HG02938 (cell line): ENCODE results near the gene CCL7.

Experiments used
- ATAC-seq: cut with Tn5 transposase; IDR thresholded peaks from one replicate; pipeline ENCODE4 v1.9.1; 2021; ENCODE audit warnings: mild to moderate bottlenecking, moderate library complexity; ENCODE audit not compliant: unreplicated experiment

Gene CCL7

GRCh38 chr17:34285286-34285792 lies 15.3 kb downstream of the CCL7 start, which contains the start of gene CCL11:
Gene CCL11, plus strand, starts transcription at chr17:34285742. Its CDS starts 67 bp downstream, at chr17:34285809.
- no peak for ATAC-seq

GRCh38 chr17:34287875-34288274 lies 17.9 kb downstream of the CCL7 start:
- ATAC-seq: no peak

- ATAC-seq: no peak
Observed at GRCh38 chr17:34290586-34290985, 20.6 kb downstream of the CCL7 start.

GRCh38 chr17:34291721-34292348 lies 21.8 kb downstream of the CCL7 start:
- no peak for ATAC-seq

GRCh38 chr17:34299027-34299426 lies 29.0 kb downstream of the CCL7 start:
- no peak for ATAC-seq

- ATAC-seq: no peak
Observed at GRCh38 chr17:34299956-34300577, 30.0 kb downstream of the CCL7 start.

- ATAC-seq: no peak
Observed at GRCh38 chr17:34300652-34301370, 30.8 kb downstream of the CCL7 start.

- no peak for ATAC-seq
Observed at GRCh38 chr17:34301986-34302385, 32.0 kb downstream of the CCL7 start.

- no peak for ATAC-seq
Observed at GRCh38 chr17:34302636-34303035, 32.6 kb downstream of the CCL7 start.

- no peak for ATAC-seq
Observed at GRCh38 chr17:34303606-34304005, 33.6 kb downstream of the CCL7 start.

GRCh38 chr17:34305061-34305460 lies 35.0 kb downstream of the CCL7 start:
- no peak for ATAC-seq

GRCh38 chr17:34305606-34306005 lies 35.6 kb downstream of the CCL7 start:
- no peak for ATAC-seq

- ATAC-seq: no peak
Observed at GRCh38 chr17:34306466-34306865, 36.4 kb downstream of the CCL7 start.

GRCh38 chr17:34307110-34307509 lies 37.1 kb downstream of the CCL7 start:
- no peak for ATAC-seq

GRCh38 chr17:34308371-34308770 lies 38.4 kb downstream of the CCL7 start:
- no peak for ATAC-seq

- ATAC-seq: no peak
Observed at GRCh38 chr17:34311291-34311690, 41.3 kb downstream of the CCL7 start.

- no peak for ATAC-seq
Observed at GRCh38 chr17:34312080-34312479, 42.1 kb downstream of the CCL7 start.

GRCh38 chr17:34313164-34313563 lies 43.1 kb downstream of the CCL7 start:
- ATAC-seq: no peak

- no peak for ATAC-seq
Observed at GRCh38 chr17:34314279-34314678, 44.3 kb downstream of the CCL7 start.

- ATAC-seq: no peak
Observed at GRCh38 chr17:34318474-34318873, 48.5 kb downstream of the CCL7 start.

- ATAC-seq: no peak
Observed at GRCh38 chr17:34319039-34319483, 49.0 kb downstream of the CCL7 start, which contains the start of gene CCL8. Gene CCL8, plus strand, starts transcription at chr17:34319435. Its CDS starts 67 bp downstream, at chr17:34319502.
